GM13977 (cell line): Measurements from ENCODE around the gene TMC8.
A peak's percentile ranks its signal among the peaks of the same experiment; 100 is the strongest.
"Not testable (repeated sequence)": the region's sequence is repeated elsewhere in the genome, so short reads cannot be mapped to it uniquely, and the experiment has no call there.

ENCODE experiments used
- DNase-seq: peaks from one replicate; pipeline ENCODE4 v3.0.0; 2012; ENCODE audit warnings: low spot score
- CTCF ChIP-seq: IDR thresholded peaks from 2 replicates; pipeline ENCODE4 v1.5.1; 2012; ENCODE audit warnings: mild to moderate bottlenecking, control low read depth; ENCODE audit not compliant: insufficient read depth; ENCODE audit errors: extremely low read depth, missing control alignments
- in situ Hi-C: fragments of 300-500 bp; cut with MboI; formaldehyde crosslinking; loops from one replicate; pipeline ENCODE4 v1.12.0; 2022; ENCODE audit warnings: low sequenced_read_pairs, low pct_unique_long_range_greater_than_20kb, mixed read lengths, inconsistent platforms; ENCODE audit not compliant: unreplicated experiment

TMC8 gene

GRCh38 chr17:78112518-78113471, 17.8 kb upstream of the TMC8 start:
- DNase-seq = peak; percentile 90
- TF ChIP-seq CTCF = peak; percentile 97
- in situ Hi-C loops = no loop called here

DNA sequence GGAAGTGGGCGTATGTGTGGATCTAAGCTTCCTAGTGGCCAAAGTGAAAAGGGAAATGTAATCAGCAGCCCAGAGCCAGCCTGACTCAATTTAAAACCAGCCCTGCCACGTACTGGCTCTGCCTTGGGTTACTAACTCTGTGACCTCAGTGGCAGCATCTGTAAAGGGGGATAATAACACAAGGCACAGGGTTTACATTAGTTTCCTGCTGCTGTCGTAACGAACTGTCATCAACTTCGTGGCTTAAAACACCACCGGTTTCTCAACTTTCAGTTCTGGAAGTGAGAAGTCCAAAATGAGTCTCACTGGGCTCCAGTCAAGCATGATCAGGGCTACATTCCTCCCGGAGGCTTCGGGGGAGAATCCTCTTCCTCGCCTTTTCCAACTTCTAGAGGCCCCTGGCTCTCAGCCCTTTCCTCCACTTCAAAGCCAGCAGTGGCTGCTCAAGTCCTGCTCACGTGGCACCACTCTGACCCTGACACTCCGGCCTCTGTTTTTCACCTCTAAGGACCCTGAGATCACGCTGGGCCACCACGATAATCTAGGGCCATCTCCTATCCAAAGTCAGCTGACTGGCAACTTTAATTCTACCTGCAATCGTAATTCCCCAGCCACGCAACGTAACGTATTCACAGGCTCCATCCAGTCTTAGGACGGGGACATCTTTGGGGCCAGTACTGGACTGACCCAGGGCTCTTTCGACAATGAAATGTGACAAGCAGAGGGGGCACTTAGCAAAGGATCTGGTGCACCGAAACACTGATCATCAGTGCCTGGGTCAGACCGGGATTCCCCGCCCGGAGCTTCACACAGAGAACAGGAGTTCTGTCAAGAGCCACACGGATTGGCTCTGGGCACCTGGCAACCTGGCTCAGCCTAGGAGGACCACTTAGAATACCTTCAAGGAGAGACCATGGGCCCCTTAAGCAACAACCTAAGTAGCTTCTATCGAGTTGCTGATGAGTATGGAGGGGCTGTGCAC, 16.5 kb upstream of the TMC8 start:
- no peak for TF ChIP-seq CTCF
- in situ Hi-C loops = no loop called here
- DNase-seq = peak; percentile 74

- DNase-seq = no peak
- no peak for TF ChIP-seq CTCF
- in situ Hi-C loops = no loop called here
Observed at GRCh38 chr17:78114831-78115723, 15.5 kb upstream of the TMC8 start.

- DNase-seq, in situ Hi-C loops: not testable (repeated sequence)
Observed at GRCh38 chr17:78115803-78116202, 14.8 kb upstream of the TMC8 start.

- no peak for TF ChIP-seq CTCF
- in situ Hi-C loops = no loop called here
- no peak for DNase-seq
Observed at GRCh38 chr17:78116411-78116810, 14.2 kb upstream of the TMC8 start.

- TF ChIP-seq CTCF = peak; percentile 37
- in situ Hi-C loops = no loop called here
- DNase-seq = no peak
Observed at GRCh38 chr17:78117027-78117981, 13.3 kb upstream of the TMC8 start.
